Measurements from ENCODE around the gene TPCN1. TPM values are rescaled to one million over a fixed set of nuclear protein-coding genes. Genes with fewer than 3 reads are reported as not detected.

Gene TPCN1
- total and polyA plus RNA-seq, 2 of the 13 experiments (the other 11 are each of a cell fraction or from before 2014, with no cell fraction given): 8.0 to 26.8 TPM

- TF ChIP-seq BCL3 (CRISPR knock-in tag; IDR thresholded peaks at IDR 0.05) (no peak), ZSCAN21 (CRISPR knock-in tag; IDR thresholded peaks at IDR 0.05; ENCODE audit: borderline replicate concordance) (no peak), GATAD2A (CRISPR knock-in tag; IDR thresholded peaks at IDR 0.05) (no peak)
Observed at GRCh38 chr12:113293100-113293499, 71.8 kb downstream of the TPCN1 start (continued).

GRCh38 chr12:113295886-113296556 is 74.8 kb downstream of the TPCN1 start:
- Histone ChIP-seq H4K20me1 (ENCODE audit: insufficient read depth, low read length) (no peaks in the 10 kb centered on the region), H3K9me3 (ENCODE audit: low read length) (no peaks in the 10 kb centered on the region), H3K4me3 (replicated peaks in 1 of 3; ENCODE audit: insufficient read depth in 1 of 3, low read depth in 2 of 3, low read length in 3 of 3) (no peak overlapping the region), H2AFZ (ENCODE audit: low read length) (no peak overlapping the region), H3K4me2 (ENCODE audit: low read depth, low read length) (no peak overlapping the region), H3K36me3 (replicated peaks in 1 of 2; ENCODE audit: control insufficient read depth in 1 of 2, insufficient read depth in 2 of 2, low read length in 2 of 2) (peaks cover 11 to 15% of the 10 kb centered on the region in 2 experiments; a peak in 4 of 5 replicates), H3K27ac (ENCODE audit: extremely low read length, insufficient read depth, low read length) (no peak overlapping the region), H3K27me3 (ENCODE audit: control insufficient read depth in 1 of 2, insufficient read depth in 2 of 2, low read length in 2 of 2) (no peaks in the 10 kb centered on the region), H3K4me1 (ENCODE audit: insufficient read depth, low read length) (peaks cover 34% of the 10 kb centered on the region), H3K79me2 (ENCODE audit: insufficient read depth, low read length) (no peaks in the 10 kb centered on the region), H3K9ac (ENCODE audit: insufficient read depth, low read depth, low read length) (no peak overlapping the region)
- no peak for TF ChIP-seq CC2D1A (CRISPR knock-in tag; IDR thresholded peaks at IDR 0.05)
- TF ChIP-seq U2AF1 (optimal IDR thresholded peaks at IDR 0.05; ENCODE audit: low read depth, low read length): no peak
- TF ChIP-seq REL (CRISPR knock-in tag; conservative IDR thresholded peaks at IDR 0.05): no peak
- no peak for TF ChIP-seq SRSF9 (IDR thresholded peaks at IDR 0.05; ENCODE audit: borderline replicate concordance, insufficient read depth, low read depth, low read length, poor library complexity, severe bottlenecking)
- no peak for TF ChIP-seq PHB2 (IDR thresholded peaks at IDR 0.05; ENCODE audit: partially characterized antibody)
- no peak for TF ChIP-seq ZNF121 (CRISPR knock-in tag; IDR thresholded peaks at IDR 0.05)
- no peak for TF ChIP-seq ESRRA (CRISPR knock-in tag; IDR thresholded peaks at IDR 0.05; ENCODE audit: low read depth)
- no peak for TF ChIP-seq NCOA5 (CRISPR knock-in tag; IDR thresholded peaks at IDR 0.05)
- no peak for TF ChIP-seq HES4 (CRISPR knock-in tag; IDR thresholded peaks at IDR 0.05; ENCODE audit: borderline replicate concordance)
- no peak for TF ChIP-seq ZIK1 (CRISPR knock-in tag; IDR thresholded peaks at IDR 0.05; ENCODE audit: borderline replicate concordance, low read depth)
- no peak for TF ChIP-seq MAF1 (CRISPR knock-in tag; IDR thresholded peaks at IDR 0.05; ENCODE audit: borderline replicate concordance)
- no peak for TF ChIP-seq TERF1 (CRISPR knock-in tag; IDR thresholded peaks at IDR 0.05)
- no peak for TF ChIP-seq ZNF777 (CRISPR knock-in tag; IDR thresholded peaks at IDR 0.05)
- TF ChIP-seq FOXO1 (CRISPR knock-in tag; IDR thresholded peaks at IDR 0.05): no peak
- TF ChIP-seq ZNF337 (CRISPR knock-in tag; IDR thresholded peaks at IDR 0.05; ENCODE audit: borderline replicate concordance, low read depth): no peak
- TF ChIP-seq FOXC1 (CRISPR knock-in tag; IDR thresholded peaks at IDR 0.05; ENCODE audit: borderline replicate concordance): no peak
- no peak for TF ChIP-seq ZBTB44 (CRISPR knock-in tag; IDR thresholded peaks at IDR 0.05)
- no peak for TF ChIP-seq ZNF780A (CRISPR knock-in tag; IDR thresholded peaks at IDR 0.05)
- CTCF ChIA-PET (ENCODE audit: low intra/inter-chr PET ratio, low total read pairs): no interaction called here
- no peak for ATAC-seq
- intact Hi-C loops (cut with micrococcal nuclease; ENCODE audit: unreplicated experiment): no loop called here
- POLR2A ChIA-PET: no interaction called here
- no TSS peak for BruUV-seq (replicated peaks)
- no peak for FAIRE-seq
- DNase-seq (ENCODE audit: low spot score): no peak
- WGBS (ENCODE audit: low lambda C conversion rate): 95% methylated on average over 19 of the region's 24 CpGs
- in situ Hi-C loops (cut with HindIII; ENCODE audit: extremely low pct_ligation_motif_present, low pct_unique_long_range_greater_than_20kb): no loop called here
